Liver (tissue), 2 donors: ENCODE results near the gene PCYT2.

ENCODE experiments used
- RXRA ChIP-seq, 2 donors: IDR thresholded peaks; 2 replicates each; pipeline ENCODE4 v1.6.1; 2017 to 2018; ENCODE audit warnings: antibody characterized with exemption in 2 of 2, mild to moderate bottlenecking in 1 of 2
- YY1 ChIP-seq: IDR thresholded peaks from 2 replicates; pipeline ENCODE4 v1.6.1; 2016; ENCODE audit warnings: antibody characterized with exemption, mild to moderate bottlenecking
- TF ChIP-seq, protein P1 (sequence below): IDR thresholded peaks from 2 replicates; pipeline ENCODE4 v1.6.1; 2016; ENCODE audit warnings: antibody characterized with exemption, mild to moderate bottlenecking
- donor health status: healthy.

GRCh38 chr17:81870131-81870980, 40.8 kb downstream of the PCYT2 start:
- TF ChIP-seq RXRA (IDR thresholded peaks at IDR 0.05) (no peak), YY1 (no peak)
- TF ChIP-seq, protein P1, sequence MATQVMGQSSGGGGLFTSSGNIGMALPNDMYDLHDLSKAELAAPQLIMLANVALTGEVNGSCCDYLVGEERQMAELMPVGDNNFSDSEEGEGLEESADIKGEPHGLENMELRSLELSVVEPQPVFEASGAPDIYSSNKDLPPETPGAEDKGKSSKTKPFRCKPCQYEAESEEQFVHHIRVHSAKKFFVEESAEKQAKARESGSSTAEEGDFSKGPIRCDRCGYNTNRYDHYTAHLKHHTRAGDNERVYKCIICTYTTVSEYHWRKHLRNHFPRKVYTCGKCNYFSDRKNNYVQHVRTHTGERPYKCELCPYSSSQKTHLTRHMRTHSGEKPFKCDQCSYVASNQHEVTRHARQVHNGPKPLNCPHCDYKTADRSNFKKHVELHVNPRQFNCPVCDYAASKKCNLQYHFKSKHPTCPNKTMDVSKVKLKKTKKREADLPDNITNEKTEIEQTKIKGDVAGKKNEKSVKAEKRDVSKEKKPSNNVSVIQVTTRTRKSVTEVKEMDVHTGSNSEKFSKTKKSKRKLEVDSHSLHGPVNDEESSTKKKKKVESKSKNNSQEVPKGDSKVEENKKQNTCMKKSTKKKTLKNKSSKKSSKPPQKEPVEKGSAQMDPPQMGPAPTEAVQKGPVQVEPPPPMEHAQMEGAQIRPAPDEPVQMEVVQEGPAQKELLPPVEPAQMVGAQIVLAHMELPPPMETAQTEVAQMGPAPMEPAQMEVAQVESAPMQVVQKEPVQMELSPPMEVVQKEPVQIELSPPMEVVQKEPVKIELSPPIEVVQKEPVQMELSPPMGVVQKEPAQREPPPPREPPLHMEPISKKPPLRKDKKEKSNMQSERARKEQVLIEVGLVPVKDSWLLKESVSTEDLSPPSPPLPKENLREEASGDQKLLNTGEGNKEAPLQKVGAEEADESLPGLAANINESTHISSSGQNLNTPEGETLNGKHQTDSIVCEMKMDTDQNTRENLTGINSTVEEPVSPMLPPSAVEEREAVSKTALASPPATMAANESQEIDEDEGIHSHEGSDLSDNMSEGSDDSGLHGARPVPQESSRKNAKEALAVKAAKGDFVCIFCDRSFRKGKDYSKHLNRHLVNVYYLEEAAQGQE, result no peak
